Right lobe of liver (tissue), 4 donors: Measurements from ENCODE around the gene ATG9B.
A peak's percentile ranks its signal among the peaks of the same experiment; 100 is the strongest.

Experiments
- CTCF ChIP-seq, 4 donors: fragments of 200-600 bp in 3 of 4; fragments of 450-650 bp in 1 of 4; IDR thresholded peaks; one replicate each; pipeline versions ENCODE4 v1.5.1 to v1.8.0; 2016 to 2022; ENCODE audit warnings: antibody characterized with exemption in 4 of 4, mild to moderate bottlenecking in 2 of 4
- POLR2A ChIP-seq: fragments of 450-650 bp; IDR thresholded peaks from one replicate; pipeline ENCODE4 v1.6.1; 2017; ENCODE audit warnings: antibody characterized with exemption, mild to moderate bottlenecking
- donor health status: DM: no; HTN: no; CAD: no.
- donor health status: DM: no; HTN: no; CAD: no.
- donor health status: DM: no; HTN: yes; CAD: no.

- TF ChIP-seq POLR2A: no peak
- peak; percentile 50 to 82 (median 74) for TF ChIP-seq CTCF (IDR thresholded peaks at IDR 0.05)
These were observed 15.6 kb downstream of the ATG9B start for GRCh38 chr7:151008511-151009323.
